Left ventricle myocardium inferior (tissue), 1 donor: ENCODE results near the gene ATP2C2. TPM values are rescaled to one million over a fixed set of nuclear protein-coding genes. Genes with fewer than 3 reads are reported as not detected.

Experiments used
- DNase-seq: peaks from one replicate; pipeline ENCODE4 v3.0.0-alpha.2; 2020
- H3K27ac ChIP-seq: fragments of 200-600 bp; replicated peaks from 2 replicates; pipeline ENCODE4 v1.8.0; 2021
- H3K27me3 ChIP-seq: fragments of 200-600 bp; 2 replicates; pipeline ENCODE4 v1.8.0; 2021; ENCODE audit warnings: low read depth
- H3K36me3 ChIP-seq: fragments of 200-600 bp; 2 replicates; pipeline ENCODE4 v1.8.0; 2021
- H3K4me1 ChIP-seq: fragments of 200-600 bp; 2 replicates; pipeline ENCODE4 v1.8.0; 2021
- H3K4me3 ChIP-seq: fragments of 200-600 bp; 2 replicates; pipeline ENCODE4 v1.8.0; 2021; ENCODE audit warnings: mild to moderate bottlenecking, moderate library complexity
- H3K9me3 ChIP-seq: fragments of 200-600 bp; replicated peaks from 2 replicates; pipeline ENCODE4 v1.8.0; 2021
- intact Hi-C: fragments of 100-400 bp; cut with micrococcal nuclease; formaldehyde crosslinking; loops from one replicate; pipeline ENCODE4 v1.11.0; 2022
- total RNA-seq: library from RNA; stranded (reverse); fragmentation: NEBNext Ultra II Directional; extraction: Animal tissue kit (Norgen Biotek cat#: 25700); gene quantifications from one replicate; pipeline ENCODE4 v1.2.1, GENCODE V29; 2021
- TF ChIP-seq, protein P1 (sequence below): fragments of 200-600 bp; IDR thresholded peaks from 2 replicates; pipeline ENCODE4 v1.8.0; 2021; ENCODE audit warnings: antibody characterized with exemption, mild to moderate bottlenecking, borderline replicate concordance
- donor health status: DM: no; HTN: yes; CAD: no; lungs with severe emphysema.

ATP2C2 gene
- total RNA-seq, 1 donor from 2014 or later = not detected

DNA sequence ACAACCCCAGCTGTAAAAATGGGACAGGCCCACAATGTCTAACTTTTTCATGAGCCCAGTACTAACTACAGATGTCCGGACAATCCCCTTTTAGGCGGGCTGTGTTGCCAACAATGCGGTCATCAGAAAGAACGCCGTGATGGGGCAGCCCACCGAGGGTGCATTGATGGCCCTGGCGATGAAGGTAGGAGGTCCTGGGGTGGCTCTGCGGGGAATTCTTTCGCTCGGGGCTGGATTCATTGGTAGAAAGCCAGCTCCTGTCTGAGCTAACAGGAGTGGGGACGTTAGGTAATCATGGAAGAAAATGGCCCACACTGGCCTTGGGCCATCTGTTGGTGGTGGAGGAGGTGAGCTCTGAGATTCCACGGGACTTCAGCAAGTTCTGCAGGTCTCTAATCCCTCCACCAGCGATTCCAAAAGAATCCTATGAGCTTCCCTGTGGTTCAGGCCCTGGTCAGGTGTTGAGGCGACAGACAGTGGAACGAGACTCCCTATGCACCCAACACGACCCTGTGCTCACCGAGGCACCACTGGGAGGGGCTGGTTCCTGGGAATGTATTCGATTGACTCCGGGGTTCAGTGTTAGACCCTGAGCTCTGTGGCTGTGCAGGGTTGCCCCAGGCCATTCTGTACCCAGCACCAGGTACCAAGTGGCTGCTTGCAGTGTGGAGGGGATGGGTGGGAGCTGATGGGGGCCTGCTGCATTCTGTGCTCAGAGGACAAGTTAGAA, 74.2 kb downstream of the ATP2C2 start:
- TF ChIP-seq, protein P1, sequence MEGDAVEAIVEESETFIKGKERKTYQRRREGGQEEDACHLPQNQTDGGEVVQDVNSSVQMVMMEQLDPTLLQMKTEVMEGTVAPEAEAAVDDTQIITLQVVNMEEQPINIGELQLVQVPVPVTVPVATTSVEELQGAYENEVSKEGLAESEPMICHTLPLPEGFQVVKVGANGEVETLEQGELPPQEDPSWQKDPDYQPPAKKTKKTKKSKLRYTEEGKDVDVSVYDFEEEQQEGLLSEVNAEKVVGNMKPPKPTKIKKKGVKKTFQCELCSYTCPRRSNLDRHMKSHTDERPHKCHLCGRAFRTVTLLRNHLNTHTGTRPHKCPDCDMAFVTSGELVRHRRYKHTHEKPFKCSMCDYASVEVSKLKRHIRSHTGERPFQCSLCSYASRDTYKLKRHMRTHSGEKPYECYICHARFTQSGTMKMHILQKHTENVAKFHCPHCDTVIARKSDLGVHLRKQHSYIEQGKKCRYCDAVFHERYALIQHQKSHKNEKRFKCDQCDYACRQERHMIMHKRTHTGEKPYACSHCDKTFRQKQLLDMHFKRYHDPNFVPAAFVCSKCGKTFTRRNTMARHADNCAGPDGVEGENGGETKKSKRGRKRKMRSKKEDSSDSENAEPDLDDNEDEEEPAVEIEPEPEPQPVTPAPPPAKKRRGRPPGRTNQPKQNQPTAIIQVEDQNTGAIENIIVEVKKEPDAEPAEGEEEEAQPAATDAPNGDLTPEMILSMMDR = no peak
- Histone ChIP-seq H3K36me3 (no peaks in the 10 kb centered on the region), H3K4me3 (no peak overlapping the region), H3K4me1 (no peaks in the 10 kb centered on the region), H3K27ac (no peak overlapping the region), H3K9me3 (no peaks in the 10 kb centered on the region), H3K27me3 (peaks cover 78% of the 10 kb centered on the region)
- no peak for DNase-seq
- intact Hi-C loops = no loop called here

DNA sequence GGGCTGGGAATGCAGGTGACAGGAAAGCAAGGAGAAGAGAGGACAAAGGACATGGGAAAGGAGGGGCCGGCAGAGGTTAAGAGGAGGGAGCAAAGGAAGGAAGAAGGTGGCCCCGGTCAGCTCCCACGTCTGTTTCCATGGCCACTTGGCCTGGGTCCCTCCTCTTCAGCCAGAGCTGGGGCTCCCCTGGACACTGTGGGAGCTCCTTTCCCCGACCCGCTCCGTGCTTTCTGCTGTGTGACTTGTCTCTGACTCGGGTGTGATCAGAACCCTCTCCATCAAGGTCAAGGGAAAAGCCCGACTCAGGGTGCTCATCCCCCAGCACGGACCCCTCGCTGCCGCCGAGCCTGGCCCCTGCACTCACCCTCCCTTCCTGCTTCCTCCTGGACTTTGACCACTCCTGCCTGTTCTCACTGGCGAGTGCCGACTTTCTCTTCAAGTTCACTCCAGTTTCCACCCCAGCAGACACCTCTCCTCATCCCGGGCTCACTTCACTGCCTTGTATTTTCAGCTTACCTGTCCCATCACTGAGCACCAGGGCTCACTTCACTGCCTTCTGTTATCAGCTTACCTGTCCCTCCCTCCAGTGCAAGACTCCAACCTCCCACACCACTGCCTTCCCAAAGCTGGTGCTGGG, 74.9 kb downstream of the ATP2C2 start:
- intact Hi-C loops = no loop called here
- H3K27ac ChIP-seq = no peak overlapping the region
- no peaks in the 10 kb centered on the region for H3K4me1 ChIP-seq
- TF ChIP-seq, protein P1 = no peak
- no peak for DNase-seq
- H3K27me3 ChIP-seq = peaks cover 78% of the 10 kb centered on the region
- H3K4me3 ChIP-seq = no peak overlapping the region
- H3K36me3 ChIP-seq = no peaks in the 10 kb centered on the region
- H3K9me3 ChIP-seq = no peaks in the 10 kb centered on the region

DNA sequence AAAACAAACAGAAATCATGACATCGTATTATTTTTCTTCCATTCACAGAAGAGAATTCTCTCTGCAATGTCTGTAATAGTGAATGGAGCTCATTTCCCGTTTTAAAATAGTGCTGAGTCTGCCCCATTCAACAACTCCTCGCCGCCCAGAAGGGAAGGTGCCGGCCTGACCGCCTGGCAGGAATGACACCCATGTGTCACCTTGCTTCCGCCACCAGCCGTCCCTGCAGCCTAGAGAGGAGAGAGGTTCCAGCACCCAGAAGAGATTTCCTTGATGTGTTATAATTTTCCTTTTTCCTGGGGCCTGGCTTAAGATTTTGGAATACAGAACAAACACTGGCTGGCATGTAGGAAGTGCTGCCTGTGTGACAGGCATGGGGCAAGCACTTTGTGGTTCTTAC, 76.1 kb downstream of the ATP2C2 start:
- Histone ChIP-seq H3K36me3 (no peaks in the 10 kb centered on the region), H3K9me3 (no peaks in the 10 kb centered on the region), H3K27me3 (peaks cover 80% of the 10 kb centered on the region), H3K4me1 (no peaks in the 10 kb centered on the region), H3K27ac (no peak overlapping the region), H3K4me3 (no peak overlapping the region)
- DNase-seq = no peak
- TF ChIP-seq, protein P1 = no peak
- intact Hi-C loops = no loop called here

DNA sequence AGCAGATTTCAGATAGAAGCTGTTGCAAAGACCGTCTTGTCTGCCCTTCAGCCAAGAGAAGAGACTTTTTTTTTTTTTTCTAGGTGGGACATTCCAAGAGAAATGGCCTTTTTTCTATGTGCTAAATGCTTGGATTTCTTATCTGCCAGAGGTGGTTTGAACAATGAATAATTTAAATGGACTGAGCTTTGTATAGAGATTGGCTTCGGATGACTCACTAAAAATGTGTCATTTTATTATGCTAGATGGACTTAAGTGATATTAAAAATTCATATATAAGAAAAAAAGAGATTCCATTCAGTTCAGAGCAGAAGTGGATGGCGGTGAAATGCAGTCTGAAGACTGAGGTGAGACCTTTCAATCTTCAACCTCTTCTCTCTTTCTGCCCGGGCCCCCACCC, 77.7 kb downstream of the ATP2C2 start:
- H3K4me3 ChIP-seq = no peak overlapping the region
- peaks cover 77% of the 10 kb centered on the region for H3K27me3 ChIP-seq
- no peaks in the 10 kb centered on the region for H3K9me3 ChIP-seq
- TF ChIP-seq, protein P1 = no peak
- no peaks in the 10 kb centered on the region for H3K36me3 ChIP-seq
- intact Hi-C loops = no loop called here
- no peak for DNase-seq
- no peaks in the 10 kb centered on the region for H3K4me1 ChIP-seq
- no peak overlapping the region for H3K27ac ChIP-seq

DNA sequence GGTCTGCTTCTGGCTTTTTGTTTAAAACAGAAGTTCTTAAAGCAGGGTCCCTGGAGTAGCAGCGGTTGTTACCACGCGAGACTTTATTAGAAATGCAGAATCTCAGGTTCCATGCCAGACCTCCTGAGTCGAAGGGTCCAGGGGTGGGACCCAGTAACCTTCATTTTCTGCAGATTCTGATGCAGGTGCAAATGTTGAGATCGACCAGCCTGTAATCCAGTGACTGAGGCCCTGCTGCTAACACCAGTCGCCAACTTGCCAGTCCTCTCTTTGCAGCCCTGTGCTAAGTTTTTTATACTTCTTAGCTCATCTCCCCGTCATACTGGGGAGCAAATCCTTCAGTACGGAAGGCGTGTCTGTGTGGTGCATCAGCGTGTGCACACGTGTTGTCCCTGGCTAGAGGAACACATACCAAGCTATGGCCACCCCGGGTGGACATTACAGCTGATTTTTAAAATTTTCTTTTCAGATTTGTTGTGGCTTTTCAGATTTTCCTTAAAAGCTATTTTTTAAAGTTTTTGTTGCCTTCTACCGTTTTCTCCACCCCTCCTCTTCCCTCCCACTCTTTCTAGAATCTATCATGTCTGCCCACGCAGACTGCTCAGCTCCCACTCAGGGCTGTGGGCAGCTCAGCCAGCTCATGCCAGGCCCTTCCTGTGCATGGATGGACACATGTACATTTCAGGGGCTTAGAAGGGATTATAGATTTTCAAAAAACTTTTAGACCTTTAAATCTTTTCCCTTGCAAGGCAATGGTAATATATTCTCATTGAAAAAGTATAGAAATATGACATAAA, 78.5 kb downstream of the ATP2C2 start:
- Histone ChIP-seq H3K36me3 (no peaks in the 10 kb centered on the region), H3K4me3 (no peak overlapping the region), H3K27ac (no peak overlapping the region), H3K27me3 (peaks cover 74% of the 10 kb centered on the region), H3K4me1 (no peaks in the 10 kb centered on the region), H3K9me3 (no peaks in the 10 kb centered on the region)
- no peak for DNase-seq
- TF ChIP-seq, protein P1 = no peak
- intact Hi-C loops = no loop called here
